ENCODE data around the gene TSEN54.

Gene TSEN54

GRCh38 chr17:75486151-75486550, 30.2 kb upstream of the TSEN54 start:
- H3K27me3 ChIP-seq (replicated peaks): no peaks in the 10 kb centered on the region
- no peak overlapping the region for H3K27ac ChIP-seq
- no peaks in the 10 kb centered on the region for H3K36me3 ChIP-seq (replicated peaks)
- in situ Hi-C loops (cut with HindIII; ENCODE audit: low pct_ligation_motif_present, low sequenced_read_pairs): no loop called here
- no peak overlapping the region for H3K4me3 ChIP-seq (ENCODE audit: low read depth, low read length)
- TF ChIP-seq CTCF (IDR thresholded peaks at IDR 0.05; ENCODE audit: low read depth, low read length, missing control alignments): no peak
- DNase-seq: no peak

GRCh38 chr17:75486951-75487350, 29.4 kb upstream of the TSEN54 start:
- H3K27ac ChIP-seq: no peak overlapping the region

GRCh38 chr17:75487351-75488070, 28.8 kb upstream of the TSEN54 start:
- H3K4me3 ChIP-seq (ENCODE audit: low read depth, low read length): no peak overlapping the region
- peak; percentile 12 for DNase-seq
- in situ Hi-C loops (cut with HindIII; ENCODE audit: low pct_ligation_motif_present, low sequenced_read_pairs): no loop called here
- peak; percentile 40 for TF ChIP-seq CTCF (IDR thresholded peaks at IDR 0.05; ENCODE audit: low read depth, low read length, missing control alignments)
- no peak overlapping the region for H3K27ac ChIP-seq
- H3K27me3 ChIP-seq (replicated peaks): no peaks in the 10 kb centered on the region
- no peaks in the 10 kb centered on the region for H3K36me3 ChIP-seq (replicated peaks)

More at GRCh38 chr17:75486951-75487350, 29.4 kb upstream of the TSEN54 start:
- Histone ChIP-seq H3K36me3 (replicated peaks) (no peaks in the 10 kb centered on the region), H3K27me3 (replicated peaks) (no peaks in the 10 kb centered on the region), H3K4me3 (ENCODE audit: low read depth, low read length) (no peak overlapping the region)
- DNase-seq: no peak
- in situ Hi-C loops (cut with HindIII; ENCODE audit: low pct_ligation_motif_present, low sequenced_read_pairs): no loop called here
- peak; percentile 10 for TF ChIP-seq CTCF (IDR thresholded peaks at IDR 0.05; ENCODE audit: low read depth, low read length, missing control alignments)

- H3K27me3 ChIP-seq (replicated peaks): no peaks in the 10 kb centered on the region
- no peak for DNase-seq
- H3K36me3 ChIP-seq (replicated peaks): peaks cover 6% of the 10 kb centered on the region
- no peak overlapping the region for H3K27ac ChIP-seq
- TF ChIP-seq CTCF (IDR thresholded peaks at IDR 0.05; ENCODE audit: low read depth, low read length, missing control alignments): no peak
- in situ Hi-C loops (cut with HindIII; ENCODE audit: low pct_ligation_motif_present, low sequenced_read_pairs): no loop called here
- no peak overlapping the region for H3K4me3 ChIP-seq (ENCODE audit: low read depth, low read length)
Observed at GRCh38 chr17:75488693-75489510, 27.4 kb upstream of the TSEN54 start.

- no peak for DNase-seq
- TF ChIP-seq CTCF (IDR thresholded peaks at IDR 0.05; ENCODE audit: low read depth, low read length, missing control alignments): no peak
- no peak overlapping the region for H3K27ac ChIP-seq
- H3K4me3 ChIP-seq (ENCODE audit: low read depth, low read length): no peak overlapping the region
- no peaks in the 10 kb centered on the region for H3K27me3 ChIP-seq (replicated peaks)
- H3K36me3 ChIP-seq (replicated peaks): peaks cover 6% of the 10 kb centered on the region
- in situ Hi-C loops (cut with HindIII; ENCODE audit: low pct_ligation_motif_present, low sequenced_read_pairs): no loop called here
Observed at GRCh38 chr17:75489511-75489955, 26.8 kb upstream of the TSEN54 start.
